Right cardiac atrium (tissue), 5 donors: Measurements from ENCODE around the gene FGF3. TPM values are rescaled to one million over a fixed set of nuclear protein-coding genes. Genes with fewer than 3 reads are reported as not detected.

Experiments
- polyA plus RNA-seq: library from polyadenylated mRNA; stranded (reverse); fragments of 200-250 nt; gene quantifications from one replicate; pipeline ENCODE4 v1.2.3, GENCODE V29; 2013
- total RNA-seq, 4 donors: library from RNA; stranded (reverse); fragmentation: NEBNext Ultra II Directional; extraction: Animal tissue kit (Norgen Biotek cat#: 25700); gene quantifications; one replicate each; pipeline ENCODE4 v1.2.1, GENCODE V29; 2021
- donor health status: healthy with polysubstance abuse.
- donor health status: DM: no; HTN: yes; CAD: no.
- donor health status: DM: no; HTN: no; CAD: no.
- donor health status: DM: no; HTN: yes; CAD: no; lungs with severe emphysema.
- donor health status: DM: yes; HTN: yes; CAD: no.

FGF3 gene
- total and polyA plus RNA-seq, 5 donors = not detected

Other genes starting within 250 kb of the FGF3 start
- 100 to 1,000 TPM; 113 to 149 (median 142) TPM for gene CCND1, start 178.3 kb downstream of the FGF3 start, total RNA-seq
- 55.9 TPM for gene CCND1, start 178.3 kb downstream of the FGF3 start, polyA plus RNA-seq
- gene LTO1, start 144.1 kb downstream of the FGF3 start, total RNA-seq = 10 to 100 TPM in 3 of 4 donors, 1 to 10 TPM in 1; 8.7 to 13.6 (median 10.6) TPM
- 10.1 TPM for gene LTO1, start 144.1 kb downstream of the FGF3 start, polyA plus RNA-seq
- not detected for gene FGF19, start 115.4 kb downstream of the FGF3 start, total RNA-seq
- not detected for gene FGF19, start 115.4 kb downstream of the FGF3 start, polyA plus RNA-seq
- not detected for gene FGF4, start 44.1 kb downstream of the FGF3 start, total RNA-seq
- not detected for gene FGF4, start 44.1 kb downstream of the FGF3 start, polyA plus RNA-seq